HFFc6 (cell line): ENCODE data around the gene PXN. TPM values are rescaled to one million over a fixed set of nuclear protein-coding genes. Genes with fewer than 3 reads are reported as not detected.

ENCODE experiments used
- DNase-seq: peaks from one replicate; pipeline ENCODE4 v3.0.0-alpha.2; 2018
- H3K27ac Mint-ChIP-seq: 2 replicates; pipeline ENCODE4 v1.8.0; 2020; ENCODE audit warnings: mild to moderate bottlenecking, mixed read lengths
- H3K27me3 Mint-ChIP-seq: 2 replicates; pipeline ENCODE4 v1.8.0; 2021; ENCODE audit warnings: mild to moderate bottlenecking, moderate library complexity, mixed read lengths; ENCODE audit not compliant: insufficient read depth
- H3K36me3 Mint-ChIP-seq: 2 replicates; pipeline ENCODE4 v1.8.0; 2021; ENCODE audit warnings: low read depth, mixed read lengths
- H3K4me1 Mint-ChIP-seq: 2 replicates; pipeline ENCODE4 v1.8.0; 2020; ENCODE audit warnings: low read depth, mixed read lengths
- H3K4me3 Mint-ChIP-seq: 2 replicates; pipeline ENCODE4 v1.8.0; 2020; ENCODE audit warnings: mild to moderate bottlenecking, moderate library complexity, mixed read lengths
- H3K9me3 Mint-ChIP-seq: 2 replicates; pipeline ENCODE4 v1.8.0; 2020; ENCODE audit warnings: mild to moderate bottlenecking, mixed read lengths
- total RNA-seq, 6 experiments: library from RNA; stranded (reverse); fragmentation: NEBNext Ultra II Directional; extraction: Animal tissue kit (Norgen Biotek cat#: 25700); gene quantifications; 2 replicates in 1 of 6; 3 replicates in 5 of 6; pipeline ENCODE4 v1.2.3, GENCODE V29; 2021
- TF ChIP-seq, protein P1 (sequence below): fragments of 200-600 bp; sonication (generic); IDR thresholded peaks from 2 replicates; pipeline ENCODE4 v1.5.0; 2021; ENCODE audit warnings: antibody characterized with exemption, mild to moderate bottlenecking

The PXN gene
- total RNA-seq, 6 experiments from 2014 or later, result 219 to 290 (median 253) TPM

DNA sequence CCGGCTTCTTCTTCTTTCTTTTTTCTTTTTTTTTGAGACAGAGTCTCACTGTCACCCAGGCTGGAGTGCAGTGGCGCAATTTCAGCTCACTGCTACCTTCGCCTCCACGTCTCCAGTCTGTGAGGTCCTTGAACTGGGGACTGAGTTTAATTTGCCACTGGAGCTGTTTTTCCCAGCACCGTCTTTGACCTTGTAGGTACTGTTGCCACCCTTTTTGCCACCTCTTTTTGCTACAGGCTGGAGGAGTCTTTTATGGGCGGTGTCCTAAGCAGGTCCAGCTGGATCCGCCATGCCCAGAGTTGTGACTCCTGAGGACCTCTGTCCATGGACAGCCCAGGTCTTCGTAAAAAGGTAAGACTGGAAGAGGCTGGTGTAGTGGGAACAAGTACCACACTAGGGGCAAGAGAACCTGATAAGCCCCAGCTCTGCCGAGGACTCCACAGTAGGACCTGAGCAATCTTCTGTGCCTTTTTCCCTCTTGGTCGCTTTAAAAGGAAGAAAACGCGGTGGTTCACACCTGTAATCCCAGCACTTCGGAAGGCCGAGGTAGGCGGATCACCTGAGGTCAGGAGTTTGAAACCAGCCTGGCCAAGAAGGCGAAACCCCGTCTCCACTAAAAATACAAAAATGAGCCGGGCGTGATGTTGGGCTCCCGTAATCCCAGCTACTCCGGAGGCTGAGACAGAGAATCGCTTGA is 25.2 kb upstream of the PXN start:
- Mint-ChIP-seq H3K27me3 (peaks cover 6% of the 10 kb centered on the region), H3K4me1 (peaks cover 13% of the 10 kb centered on the region), H3K36me3 (no peaks in the 10 kb centered on the region), H3K9me3 (no peaks in the 10 kb centered on the region), H3K4me3 (no peak overlapping the region), H3K27ac (no peak overlapping the region)
- TF ChIP-seq, protein P1, sequence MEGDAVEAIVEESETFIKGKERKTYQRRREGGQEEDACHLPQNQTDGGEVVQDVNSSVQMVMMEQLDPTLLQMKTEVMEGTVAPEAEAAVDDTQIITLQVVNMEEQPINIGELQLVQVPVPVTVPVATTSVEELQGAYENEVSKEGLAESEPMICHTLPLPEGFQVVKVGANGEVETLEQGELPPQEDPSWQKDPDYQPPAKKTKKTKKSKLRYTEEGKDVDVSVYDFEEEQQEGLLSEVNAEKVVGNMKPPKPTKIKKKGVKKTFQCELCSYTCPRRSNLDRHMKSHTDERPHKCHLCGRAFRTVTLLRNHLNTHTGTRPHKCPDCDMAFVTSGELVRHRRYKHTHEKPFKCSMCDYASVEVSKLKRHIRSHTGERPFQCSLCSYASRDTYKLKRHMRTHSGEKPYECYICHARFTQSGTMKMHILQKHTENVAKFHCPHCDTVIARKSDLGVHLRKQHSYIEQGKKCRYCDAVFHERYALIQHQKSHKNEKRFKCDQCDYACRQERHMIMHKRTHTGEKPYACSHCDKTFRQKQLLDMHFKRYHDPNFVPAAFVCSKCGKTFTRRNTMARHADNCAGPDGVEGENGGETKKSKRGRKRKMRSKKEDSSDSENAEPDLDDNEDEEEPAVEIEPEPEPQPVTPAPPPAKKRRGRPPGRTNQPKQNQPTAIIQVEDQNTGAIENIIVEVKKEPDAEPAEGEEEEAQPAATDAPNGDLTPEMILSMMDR, result no peak
- no peak for DNase-seq

DNA sequence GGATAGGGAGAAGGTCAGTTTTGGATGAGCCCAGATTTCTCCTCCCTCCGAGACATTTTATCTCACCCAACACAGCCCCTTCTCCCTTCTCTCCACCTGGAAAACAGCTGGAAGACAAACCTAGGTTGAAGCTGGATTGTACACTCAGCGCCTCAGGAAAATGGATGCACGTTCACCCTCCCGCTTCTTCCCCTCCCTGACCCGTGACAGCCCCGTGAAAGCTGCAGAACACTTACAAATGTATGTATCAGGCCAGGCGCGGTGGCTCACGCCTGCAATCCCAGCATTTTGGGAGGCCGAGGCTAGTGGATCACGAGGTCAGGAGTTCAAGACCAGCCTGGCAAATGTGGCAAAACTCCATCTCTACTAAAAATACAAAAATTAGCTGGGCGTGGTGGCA is 22.0 kb upstream of the PXN start:
- H3K4me3 Mint-ChIP-seq, result no peak overlapping the region

DNA sequence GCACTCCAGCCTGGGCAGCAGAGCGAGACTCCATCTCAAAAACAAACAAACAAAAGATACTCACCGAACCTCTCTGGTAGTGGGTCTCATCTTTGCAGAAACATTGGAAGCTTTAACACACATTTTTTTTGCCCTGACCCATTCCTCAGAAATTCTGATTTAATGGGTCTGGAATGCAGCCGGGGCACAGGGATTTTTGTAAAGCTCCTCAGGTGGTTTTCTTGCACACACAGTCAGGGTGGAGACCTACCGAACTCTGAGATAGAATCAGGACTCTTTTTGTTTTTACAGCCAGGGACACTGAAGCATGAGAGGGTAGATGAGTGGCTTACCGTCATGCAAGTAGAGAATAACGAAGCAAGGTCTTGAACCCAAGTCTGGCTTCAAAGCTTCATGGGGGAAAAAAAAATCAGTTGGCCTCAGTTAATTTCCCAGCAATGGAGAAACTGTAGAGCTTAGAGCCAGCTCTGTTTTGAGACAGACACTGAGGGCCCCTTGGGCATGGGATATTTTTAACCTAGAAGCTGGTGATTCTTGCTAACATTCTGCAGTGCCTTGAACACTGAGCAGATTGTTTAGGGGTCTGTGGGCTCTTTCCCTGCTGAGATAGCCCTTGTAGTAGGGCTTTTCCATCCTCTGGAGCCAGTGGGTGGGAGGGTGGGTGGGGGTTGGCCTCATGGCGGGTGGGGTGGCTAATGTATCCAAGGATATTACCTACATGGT is 21.4 kb upstream of the PXN start:
- TF ChIP-seq, protein P1, result no peak
- H3K4me3 Mint-ChIP-seq, result no peak overlapping the region
- peaks cover 13% of the 10 kb centered on the region for H3K4me1 Mint-ChIP-seq
- no peak overlapping the region for H3K27ac Mint-ChIP-seq
- H3K27me3 Mint-ChIP-seq, result peaks cover 6% of the 10 kb centered on the region
- no peaks in the 10 kb centered on the region for H3K36me3 Mint-ChIP-seq
- DNase-seq, result no peak
- no peaks in the 10 kb centered on the region for H3K9me3 Mint-ChIP-seq

More for the DNA sequence above, 22.0 kb upstream of the PXN start:
- Mint-ChIP-seq H3K4me1 (peaks cover 13% of the 10 kb centered on the region), H3K27ac (no peak overlapping the region), H3K36me3 (no peaks in the 10 kb centered on the region), H3K9me3 (no peaks in the 10 kb centered on the region), H3K27me3 (peaks cover 6% of the 10 kb centered on the region)
- TF ChIP-seq, protein P1, result no peak
- no peak for DNase-seq

DNA sequence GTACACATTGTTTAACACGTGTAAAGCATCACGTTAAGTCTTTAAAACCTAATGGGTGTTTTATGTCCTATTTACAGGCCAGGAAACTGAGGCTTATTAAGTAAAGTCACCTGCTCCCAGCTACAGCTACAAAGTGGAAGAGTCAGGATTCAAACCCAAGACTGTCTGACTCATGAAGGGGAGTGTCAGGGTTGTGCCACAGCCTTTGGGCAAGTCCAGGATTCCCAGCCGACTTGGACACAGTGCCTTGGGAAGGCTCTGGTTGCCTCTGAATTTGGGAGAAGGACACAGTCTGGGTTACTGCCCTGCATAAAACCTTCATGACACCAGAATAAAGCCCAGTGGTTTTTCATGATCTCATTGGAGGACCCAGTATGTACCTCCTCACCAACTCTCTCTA is 18.9 kb upstream of the PXN start:
- no peak for DNase-seq
- TF ChIP-seq, protein P1, result no peak
- H3K4me1 Mint-ChIP-seq, result peaks cover 13% of the 10 kb centered on the region
- peaks cover under 1% of the 10 kb centered on the region; the same call in 1 of the 2 replicates for H3K9me3 Mint-ChIP-seq
- H3K4me3 Mint-ChIP-seq, result no peak overlapping the region
- H3K27ac Mint-ChIP-seq, result no peak overlapping the region
- H3K36me3 Mint-ChIP-seq, result no peaks in the 10 kb centered on the region
- no peaks in the 10 kb centered on the region; the same call in 1 of the 2 replicates for H3K27me3 Mint-ChIP-seq

DNA sequence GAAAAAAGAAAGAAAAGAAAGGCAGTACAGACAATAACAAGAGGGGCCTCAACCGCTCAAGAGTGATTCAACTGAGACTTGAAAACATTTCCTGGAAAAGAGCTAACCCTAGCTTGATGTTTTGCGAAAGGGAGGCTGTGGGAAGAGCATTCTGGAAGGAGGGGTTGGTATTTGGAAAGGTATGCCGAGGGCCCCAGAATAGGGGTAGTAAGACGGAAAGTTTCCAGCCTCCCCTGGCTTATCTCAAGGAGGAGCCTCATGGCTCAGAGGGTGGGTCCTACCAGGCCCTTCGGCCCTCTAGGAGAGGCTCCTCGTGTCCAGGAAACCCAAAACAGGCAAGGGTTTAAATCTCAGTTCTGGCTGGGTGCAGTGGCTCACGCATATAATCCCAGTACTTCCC is 17.8 kb upstream of the PXN start:
- Mint-ChIP-seq H3K4me3 (no peak overlapping the region), H3K36me3 (no peaks in the 10 kb centered on the region), H3K9me3 (peaks cover 5% of the 10 kb centered on the region), H3K27ac (no peak overlapping the region), H3K27me3 (no peaks in the 10 kb centered on the region; the same call in 1 of the 2 replicates), H3K4me1 (peaks cover 13% of the 10 kb centered on the region)
- TF ChIP-seq, protein P1, result no peak
- DNase-seq, result no peak
